Glomerular visceral epithelial cell (primary cell): Measurements from ENCODE around the gene ALDH8A1.

Source experiments
- DNase-seq: peaks from one replicate; pipeline ENCODE4 v3.0.0-alpha.2; 2016; ENCODE audit errors: extremely low spot score

ALDH8A1 gene

GRCh38 chr6:134949927-134950326 lies at the start of gene ALDH8A1:
Gene ALDH8A1 (minus strand): TSS chr6:134950101. CDS start chr6:134950053, 48 bp downstream.
- DNase-seq = no peak

- no peak for DNase-seq
Observed at GRCh38 chr6:134999107-134999506, 49.2 kb upstream of the ALDH8A1 start.

DNA sequence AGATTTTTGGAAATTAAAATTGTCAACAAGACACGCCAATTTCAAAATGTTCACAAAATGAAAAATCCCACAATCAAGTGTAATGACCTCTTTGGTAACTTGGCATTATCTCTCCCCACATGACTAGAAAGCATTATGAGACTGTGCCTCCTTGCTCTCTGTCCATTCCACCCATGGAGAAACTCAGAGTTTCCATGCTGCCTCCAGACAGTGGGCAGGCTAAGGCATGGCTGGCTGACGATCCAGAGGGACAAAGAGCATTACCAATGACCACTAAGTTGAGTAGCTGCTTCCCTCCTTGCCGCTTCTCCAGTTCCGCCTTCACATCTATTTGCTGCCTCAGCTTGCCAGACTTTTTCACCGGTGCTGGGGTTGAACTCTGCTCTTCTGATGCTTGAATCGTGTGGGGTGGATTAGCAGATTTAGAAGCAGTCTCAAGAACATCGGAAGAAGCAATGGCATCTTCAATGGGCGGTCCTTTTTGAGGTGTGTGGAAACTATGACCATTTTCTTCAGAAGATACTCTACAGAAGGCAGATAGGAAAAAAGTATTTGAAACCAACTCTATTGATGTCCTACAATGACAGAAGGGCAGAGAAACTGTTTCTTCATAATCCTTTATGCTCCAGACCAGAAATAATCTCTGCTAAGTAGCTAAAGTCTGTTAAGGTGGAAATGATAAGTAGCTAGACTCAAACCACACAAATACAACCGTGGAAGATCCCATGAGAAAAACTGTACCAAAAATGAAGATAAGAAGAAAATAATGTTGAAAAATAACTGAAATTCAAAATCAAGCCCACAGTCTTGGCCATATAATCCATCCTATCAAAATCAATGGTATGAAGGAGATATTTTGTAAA lies 47.5 kb upstream of the ALDH8A1 start:
- DNase-seq = no peak

GRCh38 chr6:134995536-134995935 lies 45.6 kb upstream of the ALDH8A1 start:
- DNase-seq = no peak

DNA sequence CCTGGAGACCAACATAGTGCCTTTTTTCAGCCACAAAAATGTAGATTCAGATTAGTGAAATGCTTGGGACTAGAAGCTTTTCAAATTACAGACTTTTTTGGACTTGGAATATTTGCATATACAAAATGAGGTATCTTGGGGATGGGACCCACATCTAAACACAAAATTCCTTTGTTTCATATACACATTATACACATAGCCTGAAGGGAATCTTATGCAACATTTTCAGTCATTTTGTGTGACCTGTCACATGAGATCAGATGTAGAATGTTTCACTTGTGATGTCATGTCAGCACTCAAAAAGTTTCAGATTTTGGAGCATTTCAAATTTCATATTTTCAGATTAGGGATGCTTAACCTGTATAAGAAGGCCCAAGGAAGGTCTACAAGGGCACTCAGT lies 44.5 kb upstream of the ALDH8A1 start:
- no peak for DNase-seq

GRCh38 chr6:134992155-134992554 lies 42.3 kb upstream of the ALDH8A1 start:
- DNase-seq = no peak

GRCh38 chr6:134990262-134990661 lies 40.4 kb upstream of the ALDH8A1 start:
- no peak for DNase-seq

- DNase-seq = no peak
Observed at GRCh38 chr6:134984821-134985220, 34.9 kb upstream of the ALDH8A1 start.

- DNase-seq = no peak
Observed at GRCh38 chr6:134983823-134984222, 33.9 kb upstream of the ALDH8A1 start.

DNA sequence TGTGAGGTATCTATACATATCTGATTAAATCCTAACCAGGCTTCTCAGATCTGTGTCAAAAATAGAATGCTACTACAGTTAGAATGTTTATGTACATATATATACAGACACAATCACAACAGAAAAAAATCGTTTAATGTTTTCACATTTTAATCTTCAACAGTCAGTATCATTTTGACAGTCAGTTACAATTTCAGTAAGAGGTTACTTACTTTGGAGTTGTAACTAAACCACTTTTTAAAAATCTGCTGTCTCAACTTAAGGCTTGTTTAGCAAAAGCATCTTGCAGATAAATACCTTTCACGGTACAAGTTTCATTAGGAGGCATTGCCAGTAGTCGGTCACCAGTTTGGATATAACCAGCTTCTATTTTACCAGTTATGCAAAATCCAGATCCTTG lies 32.3 kb upstream of the ALDH8A1 start:
- no peak for DNase-seq

DNA sequence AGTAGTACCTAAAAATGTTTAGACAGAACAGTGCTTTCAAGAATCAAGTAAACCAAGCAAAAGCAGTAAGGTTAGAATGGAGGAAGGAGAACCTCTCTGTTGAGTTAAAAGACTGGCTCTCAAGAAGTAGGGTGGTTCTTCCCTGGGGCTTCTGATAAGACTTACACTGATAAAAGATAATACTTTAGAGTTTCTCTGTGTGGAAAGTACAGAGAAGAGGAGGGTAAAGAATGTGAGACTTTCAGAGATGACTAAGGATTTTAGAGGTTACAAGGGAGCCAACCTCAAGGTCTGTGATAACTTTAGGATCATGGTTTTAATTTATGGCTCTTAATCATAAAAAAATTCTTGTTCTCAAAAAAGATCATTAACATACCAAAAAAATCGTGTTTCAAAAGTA lies 30.9 kb upstream of the ALDH8A1 start:
- DNase-seq = no peak

- DNase-seq = no peak
Observed at GRCh38 chr6:134979142-134979541, 29.2 kb upstream of the ALDH8A1 start.

DNA sequence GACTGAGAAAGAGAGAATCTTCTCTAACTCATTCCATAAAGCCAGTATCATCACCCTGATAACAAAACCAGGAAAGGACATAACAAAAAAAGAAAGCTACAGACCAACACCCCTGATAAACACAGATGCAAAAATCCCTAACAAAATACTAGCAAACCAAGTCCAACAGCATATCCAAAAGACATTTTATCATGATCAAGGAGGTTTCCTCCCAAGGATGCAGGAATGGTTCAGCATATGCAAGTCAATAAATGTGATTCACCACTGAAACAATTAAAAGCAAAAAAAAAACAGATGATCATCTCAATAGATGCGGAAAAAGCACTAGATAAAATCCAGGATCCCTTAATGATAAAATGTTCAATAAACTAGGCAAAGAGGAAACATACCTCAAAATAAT lies 24.5 kb upstream of the ALDH8A1 start:
- DNase-seq = no peak

- DNase-seq = no peak
Observed at GRCh38 chr6:134967711-134968110, 17.8 kb upstream of the ALDH8A1 start.

DNA sequence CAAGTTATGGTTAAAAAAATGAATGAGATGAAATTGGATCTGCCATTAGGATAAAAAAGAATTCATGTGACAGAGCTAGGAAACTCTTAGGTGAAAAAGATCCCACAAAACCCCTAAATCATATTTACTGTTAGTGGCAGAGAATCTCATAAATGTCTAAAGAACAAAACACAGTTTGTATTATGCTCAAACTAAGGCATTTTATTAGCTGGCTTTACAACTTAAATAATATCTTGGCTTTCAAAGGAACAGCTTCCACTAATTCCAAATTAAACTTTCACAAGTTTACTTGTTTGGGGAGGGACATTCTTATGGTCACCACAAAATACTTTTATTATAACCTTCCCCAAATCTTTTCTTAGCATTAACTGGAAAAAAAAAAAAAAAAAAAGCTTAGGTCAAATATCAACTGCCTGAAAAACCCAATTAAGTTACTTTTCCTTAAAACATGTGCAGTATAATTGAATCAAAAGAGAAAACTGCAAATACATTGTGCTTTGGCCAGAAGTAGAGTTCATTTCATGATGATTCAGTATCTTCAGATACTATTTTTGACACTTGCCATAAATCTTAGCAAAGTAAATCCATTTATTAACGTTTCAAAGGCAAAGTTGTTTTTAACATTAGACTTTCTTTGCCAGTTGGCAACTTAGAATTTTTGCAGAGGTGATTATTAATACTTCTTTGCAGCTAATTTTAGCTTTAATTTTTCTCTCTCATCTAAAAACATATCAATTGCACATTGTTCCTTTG lies 14.7 kb upstream of the ALDH8A1 start:
- no peak for DNase-seq

DNA sequence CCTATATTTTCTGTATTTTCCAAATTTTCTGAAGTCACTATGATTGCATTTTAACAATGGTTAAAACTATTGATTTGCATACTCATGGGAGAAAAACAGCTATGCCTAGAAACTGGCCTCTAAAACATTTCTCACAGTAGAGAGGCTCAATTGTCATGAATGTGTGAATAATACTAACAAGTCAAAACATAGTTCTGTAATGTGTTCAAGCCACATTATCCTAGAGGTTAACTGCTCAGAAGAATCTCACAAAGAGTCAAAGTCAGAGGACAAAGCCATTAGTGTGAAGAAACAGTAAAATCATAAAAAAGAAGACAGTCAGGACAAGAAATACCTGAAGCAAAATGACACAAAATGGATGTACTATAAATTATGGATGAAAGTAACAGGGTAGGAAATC lies 12.5 kb upstream of the ALDH8A1 start:
- no peak for DNase-seq

DNA sequence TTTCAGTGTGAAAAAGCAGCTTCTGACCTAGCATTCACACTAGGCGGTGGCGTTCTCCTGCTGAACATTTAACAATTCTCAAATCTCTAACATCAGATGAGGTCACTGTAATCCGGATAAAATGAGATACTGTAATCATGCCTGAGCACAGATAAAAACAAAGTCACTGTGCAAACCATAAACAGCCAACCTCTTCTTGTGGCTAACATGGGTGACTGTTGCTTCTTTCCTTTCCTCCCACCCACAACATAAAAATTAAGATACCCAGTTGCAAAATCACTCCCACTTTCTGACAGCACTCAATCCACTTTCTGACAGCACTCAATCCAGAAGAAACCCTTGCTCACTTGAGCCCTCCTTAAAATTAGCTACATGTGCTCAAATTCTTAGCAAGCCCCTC lies 11.5 kb upstream of the ALDH8A1 start:
- DNase-seq = no peak

DNA sequence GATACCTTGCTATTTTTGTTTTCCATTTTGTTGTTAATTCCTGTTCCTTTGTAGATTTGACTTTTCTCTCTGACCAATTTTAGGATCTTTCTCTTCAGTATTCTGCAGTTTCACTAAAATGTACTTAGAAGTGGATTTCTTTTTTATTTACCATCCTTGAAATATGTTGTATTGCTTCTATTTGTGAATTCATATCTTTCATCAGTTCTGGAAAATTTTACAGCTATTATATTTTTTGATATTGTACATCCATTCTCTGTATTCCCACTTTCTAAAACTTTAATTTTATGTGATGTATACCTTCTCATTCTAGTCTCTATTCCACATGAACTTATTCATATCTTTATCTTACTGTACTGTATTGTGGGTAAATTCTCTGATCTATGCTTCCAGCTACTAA lies 9.7 kb upstream of the ALDH8A1 start:
- DNase-seq = no peak

DNA sequence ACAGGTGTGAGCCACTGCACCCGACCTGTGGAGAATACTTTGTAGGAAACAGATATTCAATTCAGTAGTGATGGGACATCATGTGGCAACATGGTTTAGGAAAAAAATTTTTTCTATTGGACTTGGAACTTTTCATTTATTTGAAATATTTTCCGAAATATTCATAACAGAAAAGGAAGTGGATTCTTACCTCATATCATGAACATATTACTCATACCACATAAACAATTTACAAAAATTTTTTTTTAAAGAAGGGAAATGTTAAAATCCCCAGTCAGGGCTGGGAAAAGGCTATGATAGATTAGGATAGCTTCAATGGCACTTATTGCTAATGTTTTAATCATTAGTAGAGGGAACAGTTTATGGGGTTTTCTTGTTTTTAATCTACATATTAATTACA lies 6.8 kb upstream of the ALDH8A1 start:
- no peak for DNase-seq

- DNase-seq = no peak
Observed at GRCh38 chr6:134956032-134956431, 6.1 kb upstream of the ALDH8A1 start.

DNA sequence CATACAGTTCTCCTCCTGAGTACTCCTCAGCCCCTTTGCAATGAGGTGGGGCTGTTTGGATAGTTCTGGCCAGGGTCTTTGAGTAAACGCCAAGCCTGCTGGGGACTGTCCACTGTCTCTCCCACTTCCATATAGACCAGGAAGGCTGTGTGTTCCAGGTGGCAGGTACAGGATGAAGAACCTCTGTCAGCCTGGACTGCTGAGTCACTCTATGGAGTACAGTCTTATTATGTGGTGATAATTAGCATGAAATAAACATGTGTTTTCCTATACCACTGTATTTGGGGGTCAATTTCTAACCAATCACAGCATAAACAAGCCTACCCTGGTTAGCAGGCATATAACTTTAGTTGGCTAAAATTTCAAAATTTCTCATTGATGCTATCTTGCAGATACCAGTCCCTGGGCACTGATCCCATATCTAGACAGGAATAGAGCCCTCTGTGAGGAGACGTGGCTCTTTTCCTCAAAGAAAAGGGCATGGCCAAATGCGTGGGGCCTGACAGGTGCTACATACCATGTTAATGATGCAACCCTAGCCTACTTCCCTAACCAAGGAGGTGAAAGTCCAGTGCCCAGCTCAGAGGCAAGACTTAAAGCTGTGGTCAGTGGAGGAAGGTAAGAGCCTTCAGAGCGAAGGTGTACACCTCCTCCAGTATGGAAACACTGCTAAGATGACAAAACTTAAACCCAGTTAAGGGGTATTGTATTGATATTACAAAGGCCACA lies 4.5 kb upstream of the ALDH8A1 start:
- no peak for DNase-seq

DNA sequence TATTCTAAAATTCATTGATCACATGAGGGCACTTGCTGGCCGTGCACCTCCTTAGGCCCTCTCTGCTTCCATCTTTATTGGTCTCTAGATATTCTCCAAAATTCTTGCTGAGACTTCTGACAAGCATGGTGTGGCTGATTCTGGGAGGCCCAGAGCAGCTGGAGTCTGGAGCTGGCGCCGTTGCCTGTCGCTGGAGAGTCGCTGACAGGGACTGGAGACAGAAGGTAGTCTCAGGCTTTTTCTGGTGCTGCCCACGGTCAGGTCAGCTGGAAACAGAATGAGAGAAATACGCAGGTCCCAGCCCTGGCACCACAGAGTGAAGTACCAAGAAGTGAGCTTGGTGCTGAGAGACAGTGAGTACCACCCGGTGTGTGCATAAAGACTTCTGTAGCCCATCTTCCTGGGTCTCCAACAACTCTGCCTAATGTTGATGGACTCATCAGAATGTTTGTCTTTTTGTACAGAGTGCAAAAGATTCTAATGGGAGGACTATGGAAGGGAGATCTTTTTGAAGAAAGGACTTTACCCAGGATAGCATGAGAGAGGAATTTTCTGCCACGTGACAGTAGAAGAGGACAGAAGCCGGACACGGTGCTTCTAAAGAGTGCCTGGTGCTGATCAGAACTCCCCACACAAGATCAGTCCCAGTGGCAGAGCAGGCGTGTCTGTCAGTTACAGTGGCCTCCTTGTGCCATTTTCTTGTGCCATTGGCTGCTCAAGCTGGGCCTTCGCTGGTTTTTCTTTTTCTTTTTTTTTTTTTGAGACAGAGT lies 1.8 kb upstream of the ALDH8A1 start:
- no peak for DNase-seq
